ENCODE data around the gene PLCH2.

- TF ChIP-seq CTCF (IDR thresholded peaks at IDR 0.05; ENCODE audit: poor library complexity, severe bottlenecking) (no peak), EZH2 (IDR thresholded peaks at IDR 0.05; ENCODE audit: borderline replicate concordance, insufficient read depth, low read length, poor library complexity, severe bottlenecking) (no peak), EP300 (conservative IDR thresholded peaks at IDR 0.05; ENCODE audit: poor library complexity, severe bottlenecking) (no peak), POLR2AphosphoS5 (IDR thresholded peaks at IDR 0.05) (no peak), REST (IDR thresholded peaks at IDR 0.05; ENCODE audit: borderline replicate concordance) (no peak), TAF1 (IDR thresholded peaks at IDR 0.05; ENCODE audit: low read depth) (no peak), RAD21 (conservative IDR thresholded peaks at IDR 0.05) (no peak), MXI1 (conservative IDR thresholded peaks at IDR 0.05; ENCODE audit: poor library complexity, severe bottlenecking) (no peak)
These were observed 4.0 kb upstream of the PLCH2 start for GRCh38 chr1:2472109-2472508.
